NK-92 (cell line): ENCODE data around the gene MYCBPAP.
A peak's percentile ranks its signal among the peaks of the same experiment; 100 is the strongest.

ENCODE experiments used
- DNase-seq: peaks from one replicate; lab custom pipeline; 2025; ENCODE audit not compliant: unreplicated experiment; lab: John Stamatoyannopoulos, UW

The MYCBPAP gene

DNA sequence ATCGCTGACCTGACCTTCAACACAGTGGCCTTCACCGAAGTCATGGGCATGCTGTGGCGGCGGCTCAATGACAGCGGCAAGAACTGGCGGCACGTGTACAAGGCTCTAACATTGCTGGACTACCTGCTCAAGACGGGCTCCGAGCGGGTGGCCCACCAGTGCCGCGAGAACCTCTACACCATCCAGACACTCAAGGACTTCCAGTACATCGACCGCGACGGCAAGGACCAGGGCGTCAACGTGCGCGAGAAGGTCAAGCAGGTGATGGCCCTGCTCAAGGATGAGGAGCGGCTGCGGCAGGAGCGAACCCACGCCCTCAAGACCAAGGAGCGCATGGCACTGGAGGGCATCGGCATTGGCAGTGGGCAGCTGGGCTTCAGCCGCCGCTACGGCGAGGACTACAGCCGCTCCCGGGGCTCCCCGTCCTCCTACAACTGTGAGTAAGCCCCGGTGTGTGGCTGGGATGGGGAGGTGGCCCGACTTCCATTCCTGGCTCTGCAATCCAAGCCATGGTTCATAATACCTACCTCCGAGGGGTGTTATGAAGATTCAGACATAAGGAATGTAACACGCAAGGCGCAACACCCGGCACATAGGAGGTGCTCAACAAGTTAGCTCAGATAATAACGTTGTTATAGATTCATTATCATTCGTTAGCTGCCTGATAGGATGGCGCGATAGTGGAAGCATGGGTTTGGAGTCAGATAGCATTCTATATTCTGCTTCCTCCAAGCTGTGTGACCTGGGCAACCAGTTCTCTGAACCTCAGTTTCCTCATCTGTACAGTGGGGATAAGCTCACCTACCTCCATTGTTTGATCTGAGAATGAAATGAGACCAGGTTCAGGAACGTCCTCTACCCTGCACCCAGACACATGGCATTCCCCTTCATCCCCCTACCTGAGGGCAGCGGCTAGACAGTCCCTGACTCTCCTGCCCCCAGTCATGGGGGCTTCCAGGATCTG lies 28.7 kb downstream of the MYCBPAP start:
- DNase-seq: no peak

DNA sequence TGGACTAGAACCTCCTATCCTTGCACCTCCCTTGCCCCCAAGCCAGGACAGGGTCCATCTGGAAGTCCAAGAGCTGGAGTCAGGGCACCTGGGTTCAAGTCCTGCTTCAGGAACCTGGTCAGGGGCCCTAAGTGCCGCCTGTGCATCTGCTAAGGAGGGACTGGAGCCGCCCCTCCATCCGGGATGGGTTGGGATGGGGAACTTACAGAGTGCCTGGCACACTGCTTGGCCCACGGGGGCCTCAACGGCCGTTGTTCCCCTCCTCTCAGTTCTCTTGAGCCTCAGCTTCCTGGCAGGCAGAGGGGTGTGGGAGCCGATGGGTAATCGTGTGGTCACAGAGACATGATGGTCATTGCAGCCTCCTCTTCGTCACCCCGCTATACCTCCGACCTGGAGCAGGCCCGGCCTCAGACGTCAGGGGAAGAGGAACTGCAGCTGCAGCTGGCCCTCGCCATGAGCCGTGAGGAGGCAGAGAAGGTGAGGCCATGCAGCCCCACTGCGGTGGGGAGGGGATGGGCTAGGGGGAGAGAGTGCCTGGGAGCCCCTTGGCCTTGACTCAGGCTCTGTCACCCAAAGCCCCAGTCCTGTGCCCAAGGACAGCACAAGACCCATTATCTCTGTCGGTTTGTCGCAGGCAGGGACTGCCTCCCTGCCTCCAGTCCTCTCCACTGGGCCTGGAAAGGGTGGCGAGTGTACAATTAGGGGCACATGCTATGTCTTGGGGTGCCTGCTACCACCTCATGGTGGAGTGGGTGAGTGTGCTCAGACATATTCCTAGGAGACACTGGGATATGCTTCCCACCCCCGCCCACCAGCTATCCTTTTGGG lies 29.7 kb downstream of the MYCBPAP start:
- DNase-seq: no peak

DNA sequence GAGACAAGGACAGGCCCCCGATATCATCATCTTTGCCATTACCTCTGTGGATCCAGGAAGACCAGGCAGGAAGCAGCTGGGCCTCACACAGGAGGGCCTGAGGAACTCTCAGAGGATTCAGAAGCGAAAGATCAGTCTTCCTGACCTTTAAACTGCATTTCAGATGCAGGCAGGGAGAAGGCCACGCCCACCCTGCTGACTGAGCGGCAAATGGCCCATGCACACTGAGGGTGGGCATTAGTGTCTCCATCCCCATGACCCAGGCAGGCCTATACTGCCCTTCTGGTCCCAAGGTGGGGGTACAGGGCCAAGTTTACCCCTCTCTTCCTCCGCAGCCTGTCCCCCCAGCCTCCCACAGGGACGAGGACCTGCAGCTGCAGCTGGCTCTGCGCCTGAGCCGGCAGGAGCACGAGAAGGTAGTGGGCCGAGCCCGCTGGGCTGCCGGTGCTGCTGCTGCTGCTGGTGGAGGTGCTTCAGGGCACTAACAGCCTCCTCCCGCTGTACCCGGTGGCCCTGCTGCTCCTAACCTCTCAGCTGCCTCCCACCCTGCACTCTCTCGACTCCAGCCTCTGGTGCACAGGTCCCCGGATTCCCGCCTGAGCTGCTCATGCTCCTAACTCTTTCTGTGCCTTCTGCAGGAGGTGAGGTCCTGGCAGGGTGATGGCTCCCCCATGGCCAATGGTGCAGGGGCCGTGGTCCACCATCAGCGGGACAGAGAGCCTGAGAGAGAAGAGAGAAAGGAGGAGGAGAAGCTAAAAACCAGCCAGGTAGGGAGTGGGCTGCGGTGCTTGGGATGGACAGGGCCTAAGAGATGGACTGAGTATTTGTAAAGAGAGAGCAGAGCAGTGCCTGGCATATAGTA lies 30.5 kb downstream of the MYCBPAP start:
- DNase-seq: no peak

DNA sequence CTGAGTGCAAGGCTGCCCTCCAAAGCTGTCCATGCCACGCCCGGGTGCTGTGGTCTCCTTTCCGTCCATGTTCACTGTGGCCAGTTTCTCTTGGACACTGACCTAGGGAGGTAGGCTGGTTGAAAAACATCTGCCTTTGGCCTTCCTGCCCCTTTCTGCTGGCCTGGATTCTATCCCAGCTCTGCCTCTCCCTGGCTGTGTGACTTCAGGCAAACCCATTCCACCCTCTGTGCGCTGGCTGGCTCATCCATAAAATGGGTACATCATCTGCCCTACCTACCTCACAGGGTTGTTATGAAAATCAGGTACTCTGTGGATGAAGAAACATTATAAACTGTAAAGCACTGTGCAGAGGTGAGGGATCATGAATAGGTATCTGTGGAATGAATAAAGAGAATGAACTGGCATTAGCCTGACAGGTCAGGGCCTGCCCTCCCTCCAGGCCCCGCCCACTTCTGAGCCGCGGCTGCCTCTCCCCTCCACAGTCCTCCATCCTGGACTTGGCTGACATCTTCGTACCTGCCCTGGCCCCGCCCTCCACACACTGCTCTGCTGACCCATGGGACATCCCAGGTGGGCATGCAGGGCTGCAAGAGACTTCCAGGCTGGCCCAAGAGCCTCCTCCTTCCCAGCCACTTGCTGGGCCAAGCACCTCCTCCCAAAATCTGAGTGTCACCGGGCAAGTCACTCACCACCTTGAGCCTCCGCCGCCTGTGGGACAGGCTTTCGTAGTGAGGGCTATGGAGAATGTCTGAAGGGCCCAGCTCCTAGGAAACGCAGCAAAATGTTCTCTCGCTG lies 31.7 kb downstream of the MYCBPAP start:
- no peak for DNase-seq

DNA sequence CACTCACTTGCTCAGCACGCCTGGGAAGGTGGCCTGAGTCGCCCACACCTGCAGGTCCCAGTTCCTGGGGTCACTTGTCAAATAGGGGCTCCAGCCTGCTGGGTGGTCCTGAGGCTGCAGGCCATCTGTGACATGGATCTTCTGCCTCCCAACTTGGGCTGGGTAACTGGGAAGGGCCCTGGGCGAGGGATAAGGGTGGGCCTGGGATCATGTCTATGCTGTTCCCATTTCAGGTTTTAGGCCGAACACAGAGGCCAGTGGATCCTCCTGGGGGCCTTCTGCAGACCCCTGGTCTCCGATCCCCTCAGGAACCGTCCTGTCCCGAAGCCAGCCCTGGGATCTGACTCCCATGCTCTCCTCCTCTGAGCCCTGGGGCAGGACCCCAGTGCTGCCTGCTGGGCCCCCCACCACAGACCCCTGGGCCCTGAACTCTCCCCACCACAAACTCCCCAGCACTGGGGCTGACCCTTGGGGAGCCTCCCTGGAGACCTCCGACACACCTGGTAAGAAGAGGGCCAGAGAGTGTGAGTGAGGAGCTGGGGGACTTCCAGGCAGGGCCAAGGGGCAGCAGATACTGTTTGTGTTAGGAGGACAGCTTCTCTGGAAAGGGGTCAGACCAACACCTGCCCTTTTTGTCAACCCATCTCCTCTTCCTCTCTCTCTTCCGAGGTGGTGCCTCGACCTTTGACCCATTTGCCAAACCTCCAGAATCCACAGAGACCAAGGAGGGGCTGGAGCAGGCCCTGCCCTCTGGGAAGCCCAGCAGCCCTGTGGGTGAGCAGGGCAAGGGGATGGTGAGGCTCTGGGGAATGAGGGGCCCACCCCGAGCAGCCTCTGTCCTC lies 32.5 kb downstream of the MYCBPAP start:
- DNase-seq: no peak

DNA sequence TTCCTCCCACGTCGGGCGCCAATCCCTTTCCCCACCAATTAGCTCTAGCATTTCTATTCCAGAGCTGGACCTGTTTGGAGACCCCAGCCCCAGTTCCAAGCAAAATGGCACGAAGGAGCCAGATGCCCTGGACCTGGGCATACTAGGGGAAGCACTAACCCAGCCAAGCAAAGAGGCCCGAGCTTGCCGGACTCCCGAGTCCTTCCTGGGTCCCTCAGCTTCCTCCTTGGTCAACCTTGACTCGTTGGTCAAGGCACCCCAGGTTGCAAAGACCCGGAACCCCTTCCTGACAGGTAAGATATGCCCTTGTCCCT lies 33.1 kb downstream of the MYCBPAP start:
- DNase-seq: no peak

DNA sequence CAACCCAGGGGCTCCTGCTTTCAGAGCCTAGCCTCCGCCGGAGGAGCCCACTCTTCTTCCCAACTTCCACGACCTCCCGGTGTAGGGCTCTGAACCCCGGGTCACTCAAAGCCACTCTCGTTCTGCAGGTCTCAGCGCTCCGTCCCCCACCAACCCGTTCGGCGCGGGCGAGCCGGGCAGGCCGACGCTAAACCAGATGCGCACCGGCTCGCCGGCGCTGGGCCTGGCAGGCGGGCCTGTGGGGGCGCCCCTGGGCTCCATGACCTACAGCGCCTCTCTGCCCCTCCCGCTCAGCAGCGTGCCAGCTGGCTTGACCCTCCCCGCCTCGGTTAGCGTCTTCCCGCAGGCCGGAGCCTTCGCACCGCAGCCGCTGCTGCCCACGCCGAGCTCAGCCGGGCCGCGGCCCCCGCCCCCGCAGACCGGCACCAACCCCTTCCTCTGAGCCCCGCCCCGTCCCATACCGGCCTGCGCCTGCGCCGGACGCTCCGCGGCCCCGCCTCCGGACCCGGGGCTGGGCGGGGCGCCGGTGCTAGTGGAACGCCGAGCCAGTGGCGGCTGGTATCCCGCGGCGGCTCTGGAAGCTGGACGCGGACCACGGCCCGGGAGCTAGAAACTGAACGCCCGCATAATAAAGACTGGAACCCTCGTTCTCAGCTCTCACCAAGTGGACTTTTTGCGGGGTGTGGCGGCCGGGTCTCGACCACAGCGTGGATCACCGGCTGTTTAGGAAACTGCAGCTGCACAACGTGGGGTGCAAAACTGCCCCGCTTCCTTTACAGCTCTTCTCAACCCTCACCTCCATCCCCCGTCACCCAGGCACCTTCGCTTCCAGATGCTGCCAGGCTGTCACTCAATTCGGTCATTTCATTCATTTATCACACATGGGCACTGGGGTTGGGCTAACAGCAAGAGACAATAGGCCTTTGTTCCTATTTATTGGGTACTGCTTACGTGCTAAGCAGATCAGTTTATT lies 33.8 kb downstream of the MYCBPAP start:
- DNase-seq: peak; percentile 19

DNA sequence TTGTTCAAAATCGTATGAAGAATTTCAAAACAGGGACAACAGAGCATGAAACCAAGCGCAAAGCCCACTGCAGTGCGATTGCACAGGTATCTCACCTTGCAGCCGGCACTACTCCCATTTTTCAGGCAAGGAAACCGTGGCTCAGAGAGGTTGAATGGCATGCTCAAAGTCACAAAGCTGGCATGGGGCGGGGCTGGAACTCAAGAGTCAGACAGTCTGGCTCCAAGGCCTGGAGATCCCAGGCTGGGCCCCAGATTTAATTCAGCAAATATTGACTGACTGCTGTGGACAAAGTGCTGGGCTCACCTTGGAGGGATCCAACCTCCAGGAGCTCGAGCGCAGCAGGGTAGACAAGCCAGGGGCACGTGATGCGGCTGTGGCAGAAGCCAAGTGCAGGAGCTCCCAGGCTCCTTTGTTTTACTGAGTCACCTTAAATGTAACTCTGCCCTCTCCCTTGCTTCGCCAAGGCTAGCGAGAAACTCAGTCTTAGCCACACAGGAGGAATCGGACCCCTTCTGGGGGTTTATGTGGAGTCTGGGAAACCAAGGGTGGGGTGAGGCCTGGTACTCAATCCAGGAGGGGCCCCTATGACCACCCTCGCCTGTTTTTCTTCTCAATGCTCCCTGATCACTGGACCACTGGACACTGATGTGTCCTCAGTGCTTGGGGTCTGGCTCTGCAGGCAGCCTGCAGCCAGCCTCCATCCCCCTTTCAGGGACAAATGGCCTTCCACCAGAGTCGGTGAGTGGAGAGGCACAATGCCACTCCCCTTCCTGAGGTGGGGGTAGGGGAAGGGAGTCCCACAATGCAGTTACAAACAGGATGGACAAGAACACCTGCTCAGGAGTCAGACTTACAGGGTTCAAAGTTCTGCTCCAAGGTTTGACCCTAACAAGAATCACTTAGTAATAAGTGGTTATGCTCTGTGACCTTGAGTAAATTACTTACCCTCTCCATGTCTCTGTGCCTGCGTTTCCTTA lies 34.8 kb downstream of the MYCBPAP start:
- DNase-seq: no peak

DNA sequence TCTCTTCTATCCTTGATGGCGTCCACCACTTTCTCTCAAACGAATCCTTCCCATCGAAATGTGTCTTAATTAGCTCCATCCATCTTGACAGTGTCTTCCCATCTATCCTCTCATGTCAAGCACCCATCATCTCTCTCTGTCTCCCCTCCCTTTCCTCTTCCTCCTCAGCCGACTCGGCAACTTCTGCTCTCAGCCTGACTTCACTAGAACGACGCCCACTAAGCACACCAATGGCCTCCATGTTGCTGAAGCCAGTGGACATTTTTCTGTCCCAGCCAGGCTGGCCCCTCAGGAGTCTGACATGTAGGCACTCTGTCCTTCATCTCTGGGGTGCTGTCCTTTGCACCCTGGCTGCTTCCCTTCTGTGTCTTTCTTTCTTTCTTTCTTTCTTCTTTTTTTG lies 36.3 kb downstream of the MYCBPAP start:
- no peak for DNase-seq

DNA sequence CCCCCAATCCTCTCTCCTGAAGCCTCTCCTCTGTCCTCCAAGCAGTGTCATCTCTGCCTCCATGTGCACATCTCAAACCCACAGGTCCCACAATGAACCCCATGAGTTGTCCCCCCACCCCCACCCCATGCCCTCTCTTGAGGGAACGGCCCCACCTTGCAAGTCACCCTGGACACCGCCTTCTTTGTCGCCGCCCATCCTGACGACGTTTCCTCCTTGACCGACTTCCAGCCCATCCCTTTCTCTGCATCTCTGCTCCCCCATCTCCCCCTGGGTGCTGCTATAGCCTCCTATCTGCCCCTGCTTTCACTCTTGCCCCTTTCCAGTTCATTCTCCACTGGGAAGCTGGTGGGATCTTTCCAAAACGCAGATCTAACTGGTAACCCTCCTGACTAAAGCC lies 37.1 kb downstream of the MYCBPAP start:
- no peak for DNase-seq

DNA sequence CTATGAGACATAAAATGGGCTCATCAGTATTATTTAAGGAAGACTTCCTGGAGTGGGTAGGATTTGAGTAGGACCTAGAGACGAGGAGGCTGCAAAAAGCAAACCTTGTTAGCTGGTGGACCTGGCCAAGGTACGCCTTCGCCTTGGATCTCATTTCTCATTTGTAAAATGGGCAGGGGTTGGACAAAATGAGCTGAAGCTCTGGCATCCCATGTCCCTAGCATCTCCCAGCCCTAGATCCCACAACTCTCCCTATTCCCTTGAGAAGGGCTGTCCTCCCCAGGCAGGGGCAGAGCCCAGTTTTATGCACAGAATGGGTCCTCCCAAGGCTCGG lies 38.4 kb downstream of the MYCBPAP start:
- DNase-seq: no peak

DNA sequence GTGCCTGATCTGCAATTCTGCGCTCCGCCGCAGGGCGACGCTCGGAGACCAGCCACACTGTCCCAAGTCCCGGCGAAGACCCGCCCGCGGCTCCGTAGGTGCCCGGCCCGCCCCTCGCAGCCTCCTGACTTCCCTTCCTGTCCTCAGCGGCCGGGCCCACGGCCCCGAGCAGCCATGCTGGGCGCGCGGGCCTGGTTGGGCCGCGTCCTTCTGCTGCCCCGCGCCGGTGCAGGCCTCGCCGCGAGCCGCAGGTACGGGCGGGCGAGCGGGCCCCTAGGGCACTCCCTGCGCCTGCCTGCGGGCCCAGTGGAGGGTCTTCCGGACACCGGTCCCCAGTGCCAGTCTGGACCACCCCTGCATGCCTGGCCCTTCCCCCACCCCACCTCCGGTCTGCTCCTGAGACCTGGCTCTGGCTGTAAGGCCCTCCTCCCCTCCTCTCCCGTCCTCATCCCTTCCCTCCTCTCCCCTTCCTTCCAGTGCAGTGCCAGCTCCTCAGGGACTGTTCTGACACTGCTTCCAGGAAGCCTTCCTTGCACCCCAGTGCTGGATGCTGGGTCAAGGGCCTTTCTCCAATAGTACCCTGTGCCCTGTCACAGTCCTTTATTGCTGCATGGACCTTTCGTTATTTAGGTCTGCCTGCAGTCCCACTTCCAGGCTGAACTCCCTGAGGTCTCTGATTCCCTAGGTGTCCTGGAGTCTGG lies 38.9 kb downstream of the MYCBPAP start, which contains the start of gene SPATA20:
TSS of gene SPATA20 (plus strand) at position 140 of the 701 bp plus-strand sequence. CDS start at position 175, 35 bp downstream.
- DNase-seq: no peak

DNA sequence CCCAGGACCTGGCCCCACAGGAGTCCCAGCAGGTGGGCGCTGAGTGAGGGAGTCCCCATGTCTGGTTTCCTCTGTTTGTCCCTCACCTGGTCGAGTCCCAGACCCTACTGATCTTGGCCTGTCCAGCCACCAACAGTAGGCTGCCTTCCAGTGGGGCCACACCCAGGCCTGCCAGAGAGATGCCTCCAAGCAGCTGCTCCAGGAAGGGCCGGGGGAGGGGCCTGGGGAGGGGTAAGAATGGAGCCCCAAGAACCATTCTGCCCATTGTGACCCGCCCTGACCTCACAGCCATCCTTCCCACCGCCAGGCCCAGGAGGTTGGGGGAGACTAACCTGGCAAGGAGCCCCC lies 39.5 kb downstream of the MYCBPAP start:
- no peak for DNase-seq

DNA sequence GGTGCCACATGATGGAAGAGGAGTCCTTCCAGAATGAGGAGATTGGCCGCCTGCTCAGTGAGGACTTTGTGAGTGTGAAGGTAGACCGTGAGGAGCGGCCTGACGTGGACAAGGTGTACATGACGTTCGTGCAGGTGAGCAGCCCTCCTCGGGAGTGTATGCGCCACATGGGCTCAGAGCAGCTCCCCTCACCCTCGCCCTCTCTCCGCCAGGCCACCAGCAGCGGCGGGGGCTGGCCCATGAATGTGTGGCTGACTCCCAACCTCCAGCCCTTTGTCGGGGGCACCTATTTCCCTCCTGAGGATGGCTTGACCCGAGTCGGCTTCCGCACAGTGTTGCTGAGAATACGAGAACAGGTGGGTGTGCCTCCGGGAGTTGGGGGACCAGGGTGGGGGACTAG lies 40.6 kb downstream of the MYCBPAP start:
- no peak for DNase-seq

DNA sequence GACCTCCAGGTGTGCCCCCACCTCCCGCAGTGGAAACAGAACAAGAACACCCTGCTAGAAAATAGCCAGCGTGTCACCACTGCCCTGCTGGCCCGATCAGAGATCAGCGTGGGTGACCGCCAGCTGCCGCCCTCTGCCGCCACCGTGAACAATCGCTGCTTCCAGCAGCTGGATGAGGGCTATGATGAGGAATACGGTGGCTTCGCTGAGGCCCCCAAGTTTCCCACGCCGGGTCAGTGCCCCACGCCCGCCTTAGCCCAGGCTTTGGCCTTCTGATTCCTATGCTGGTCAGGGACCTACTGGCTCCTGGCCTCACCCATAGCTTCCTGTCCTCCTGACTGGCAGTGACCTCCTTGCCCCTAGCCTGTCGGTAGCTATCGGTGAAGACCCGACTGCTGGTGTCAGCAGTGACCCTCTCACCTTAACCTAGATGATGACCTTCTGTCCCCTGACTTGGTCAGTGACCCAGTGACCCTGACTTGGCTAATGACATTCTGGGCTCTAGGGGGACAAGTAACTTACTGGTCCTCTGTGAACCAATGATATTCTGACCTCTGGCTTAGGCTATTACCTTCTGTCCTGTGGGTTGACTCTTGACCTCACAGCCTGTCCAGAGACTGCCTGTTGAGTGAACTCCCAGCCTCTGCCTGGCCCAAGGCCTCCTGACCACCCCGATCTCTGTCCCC lies 41.2 kb downstream of the MYCBPAP start:
- no peak for DNase-seq

DNA sequence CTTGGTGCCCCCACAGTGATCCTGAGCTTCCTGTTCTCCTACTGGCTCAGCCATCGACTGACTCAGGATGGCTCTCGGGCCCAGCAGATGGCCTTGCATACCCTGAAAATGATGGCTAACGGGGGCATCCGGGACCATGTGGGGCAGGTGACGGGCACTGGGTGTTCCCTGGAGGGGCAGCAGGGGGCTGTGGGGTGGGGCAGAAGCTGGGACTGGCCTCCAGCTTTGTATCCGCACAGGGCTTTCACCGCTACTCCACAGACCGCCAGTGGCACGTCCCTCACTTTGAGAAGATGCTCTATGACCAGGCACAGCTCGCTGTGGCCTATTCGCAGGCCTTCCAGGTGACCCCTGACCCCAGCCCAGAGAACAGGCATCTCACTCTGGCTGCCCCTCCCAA lies 41.7 kb downstream of the MYCBPAP start:
- DNase-seq: no peak
